ENCODE results near the gene HDAC4.

The HDAC4 gene

GRCh38 chr2:239411117-239411516, 10.3 kb upstream of the HDAC4 start:
- Mint-ChIP-seq H3K9me3 (peaks cover 5% of the 10 kb centered on the region), H3K36me3 (ENCODE audit: low read depth) (no peaks in the 10 kb centered on the region), H3K27ac (no peak overlapping the region), H3K4me1 (ENCODE audit: low read depth) (peaks cover 10% of the 10 kb centered on the region), H3K27me3 (peaks cover 4% of the 10 kb centered on the region), H3K4me3 (no peak overlapping the region)

- peaks cover 5% of the 10 kb centered on the region for H3K9me3 Mint-ChIP-seq
- H3K4me1 Mint-ChIP-seq (ENCODE audit: low read depth): peaks cover 10% of the 10 kb centered on the region
- H3K27me3 Mint-ChIP-seq: no peaks in the 10 kb centered on the region
- H3K4me3 Mint-ChIP-seq: no peak overlapping the region
- no peaks in the 10 kb centered on the region for H3K36me3 Mint-ChIP-seq (ENCODE audit: low read depth)
- H3K27ac Mint-ChIP-seq: no peak overlapping the region
These were observed 9.2 kb upstream of the HDAC4 start for GRCh38 chr2:239409976-239410375.

GRCh38 chr2:239407112-239407511, 6.3 kb upstream of the HDAC4 start:
- Mint-ChIP-seq H3K4me1 (ENCODE audit: low read depth) (peaks cover 9% of the 10 kb centered on the region), H3K36me3 (ENCODE audit: low read depth) (no peaks in the 10 kb centered on the region), H3K9me3 (no peaks in the 10 kb centered on the region), H3K27me3 (peaks cover 6% of the 10 kb centered on the region), H3K4me3 (no peak overlapping the region), H3K27ac (no peak overlapping the region)

GRCh38 chr2:239406316-239406995, 5.6 kb upstream of the HDAC4 start:
- Mint-ChIP-seq H3K4me1 (ENCODE audit: low read depth) (peaks cover 12% of the 10 kb centered on the region), H3K4me3 (no peak overlapping the region), H3K36me3 (ENCODE audit: low read depth) (no peaks in the 10 kb centered on the region), H3K27ac (no peak overlapping the region), H3K9me3 (no peaks in the 10 kb centered on the region), H3K27me3 (peaks cover 6% of the 10 kb centered on the region)

- no peaks in the 10 kb centered on the region for H3K36me3 Mint-ChIP-seq (ENCODE audit: low read depth)
- H3K4me1 Mint-ChIP-seq (ENCODE audit: low read depth): peaks cover 12% of the 10 kb centered on the region
- H3K9me3 Mint-ChIP-seq: no peaks in the 10 kb centered on the region
- no peak overlapping the region for H3K4me3 Mint-ChIP-seq
- H3K27ac Mint-ChIP-seq: no peak overlapping the region
- peaks cover 6% of the 10 kb centered on the region for H3K27me3 Mint-ChIP-seq
These were observed 4.3 kb upstream of the HDAC4 start for GRCh38 chr2:239405071-239405470.

- peaks cover 30% of the 10 kb centered on the region for H3K4me1 Mint-ChIP-seq (ENCODE audit: low read depth)
- peak overlapping the region; percentile 89 for H3K4me3 Mint-ChIP-seq
- no peaks in the 10 kb centered on the region for H3K36me3 Mint-ChIP-seq (ENCODE audit: low read depth)
- peak overlapping the region; percentile 97 for H3K27ac Mint-ChIP-seq
- no peaks in the 10 kb centered on the region for H3K9me3 Mint-ChIP-seq
- H3K27me3 Mint-ChIP-seq: peaks cover 6% of the 10 kb centered on the region
These were observed 1.8 kb upstream of the HDAC4 start for GRCh38 chr2:239402666-239403065.

- H3K27me3 Mint-ChIP-seq: peaks cover 6% of the 10 kb centered on the region
- peaks cover 34% of the 10 kb centered on the region for H3K4me1 Mint-ChIP-seq (ENCODE audit: low read depth)
- no peaks in the 10 kb centered on the region for H3K36me3 Mint-ChIP-seq (ENCODE audit: low read depth)
- no peaks in the 10 kb centered on the region for H3K9me3 Mint-ChIP-seq
- H3K4me3 Mint-ChIP-seq: peak overlapping the region; percentile 89
- peak overlapping the region; percentile 97 for H3K27ac Mint-ChIP-seq
These were observed 1.0 kb upstream of the HDAC4 start for GRCh38 chr2:239401881-239402233.

GRCh38 chr2:239401067-239401880, 454 bp upstream of the HDAC4 start:
- Mint-ChIP-seq H3K4me1 (ENCODE audit: low read depth) (peaks cover 34% of the 10 kb centered on the region), H3K36me3 (ENCODE audit: low read depth) (no peaks in the 10 kb centered on the region), H3K27me3 (peaks cover 6% of the 10 kb centered on the region)

GRCh38 chr2:239399921-239400595, 762 bp downstream of the HDAC4 start:
- peaks cover 34% of the 10 kb centered on the region for H3K4me1 Mint-ChIP-seq (ENCODE audit: low read depth)
- H3K27me3 Mint-ChIP-seq: peaks cover 6% of the 10 kb centered on the region
- peak overlapping the region; percentile 90 for H3K4me3 Mint-ChIP-seq
- no peaks in the 10 kb centered on the region for H3K9me3 Mint-ChIP-seq
- peak overlapping the region; percentile 65 for H3K27ac Mint-ChIP-seq
- H3K36me3 Mint-ChIP-seq (ENCODE audit: low read depth): no peaks in the 10 kb centered on the region

More at GRCh38 chr2:239401067-239401880, 454 bp upstream of the HDAC4 start:
- Mint-ChIP-seq H3K4me3 (peak overlapping the region; percentile 89), H3K9me3 (no peaks in the 10 kb centered on the region), H3K27ac (peak overlapping the region; percentile 97)

- Mint-ChIP-seq H3K4me1 (ENCODE audit: low read depth) (peaks cover 39% of the 10 kb centered on the region), H3K9me3 (no peaks in the 10 kb centered on the region), H3K36me3 (ENCODE audit: low read depth) (no peaks in the 10 kb centered on the region), H3K27ac (peak overlapping the region; percentile 65), H3K27me3 (peaks cover 3% of the 10 kb centered on the region), H3K4me3 (peak overlapping the region; percentile 90)
These were observed 1.3 kb downstream of the HDAC4 start for GRCh38 chr2:239399433-239399920.

GRCh38 chr2:239398521-239398921, 2.3 kb downstream of the HDAC4 start:
- H3K27ac Mint-ChIP-seq: no peak overlapping the region

GRCh38 chr2:239397931-239398471, 2.8 kb downstream of the HDAC4 start:
- Mint-ChIP-seq H3K4me3 (no peak overlapping the region), H3K27me3 (no peaks in the 10 kb centered on the region), H3K36me3 (ENCODE audit: low read depth) (peaks cover 3% of the 10 kb centered on the region), H3K27ac (no peak overlapping the region), H3K4me1 (ENCODE audit: low read depth) (peaks cover 43% of the 10 kb centered on the region), H3K9me3 (no peaks in the 10 kb centered on the region)

More at GRCh38 chr2:239398521-239398921, 2.3 kb downstream of the HDAC4 start:
- Mint-ChIP-seq H3K4me3 (no peak overlapping the region), H3K9me3 (no peaks in the 10 kb centered on the region), H3K27me3 (no peaks in the 10 kb centered on the region), H3K36me3 (ENCODE audit: low read depth) (peaks cover 3% of the 10 kb centered on the region), H3K4me1 (ENCODE audit: low read depth) (peaks cover 44% of the 10 kb centered on the region)

- H3K4me3 Mint-ChIP-seq: no peak overlapping the region
These were observed 3.7 kb downstream of the HDAC4 start for GRCh38 chr2:239396881-239397681.

GRCh38 chr2:239395524-239395923, 5.3 kb downstream of the HDAC4 start:
- peaks cover 3% of the 10 kb centered on the region for H3K36me3 Mint-ChIP-seq (ENCODE audit: low read depth)
- H3K27me3 Mint-ChIP-seq: no peaks in the 10 kb centered on the region
- H3K4me3 Mint-ChIP-seq: no peak overlapping the region
- H3K4me1 Mint-ChIP-seq (ENCODE audit: low read depth): peaks cover 31% of the 10 kb centered on the region
- H3K27ac Mint-ChIP-seq: no peak overlapping the region
- H3K9me3 Mint-ChIP-seq: no peaks in the 10 kb centered on the region

More at GRCh38 chr2:239396881-239397681, 3.7 kb downstream of the HDAC4 start:
- Mint-ChIP-seq H3K27me3 (no peaks in the 10 kb centered on the region), H3K9me3 (no peaks in the 10 kb centered on the region), H3K36me3 (ENCODE audit: low read depth) (peaks cover 3% of the 10 kb centered on the region), H3K27ac (peak overlapping the region; percentile 16), H3K4me1 (ENCODE audit: low read depth) (peaks cover 34% of the 10 kb centered on the region)

All from stimulated activated naive CD8-positive, alpha-beta T cell treated with anti-CD3 and anti-CD28 coated beads, Interleukin-15, Interleukin-2, amounts not matched to agents 100 ng/mL and 50 ng/mL, for 24 hours (primary cell).